ENCODE data around the gene COA5.

- TF ChIP-seq EZH2 (IDR thresholded peaks at IDR 0.05; ENCODE audit: borderline replicate concordance) = no peak
- TF ChIP-seq CTCF (IDR thresholded peaks at IDR 0.05; ENCODE audit: poor library complexity) = no peak
- no peak for TF ChIP-seq EZH2phosphoT487 (IDR thresholded peaks at IDR 0.05; ENCODE audit: low read depth, severe bottlenecking, unreplicated experiment)
These were observed 39.3 kb upstream of the COA5 start for GRCh38 chr2:98647636-98648035.
